Measurements from ENCODE around the gene CKB. TPM values are rescaled to one million over a fixed set of nuclear protein-coding genes. Genes with fewer than 3 reads are reported as not detected.

Gene CKB
- polyA plus RNA-seq, 1 donor (not counting 4 experiments of a cell fraction or from before 2014, with no cell fraction given), result 10.0 TPM

DNA sequence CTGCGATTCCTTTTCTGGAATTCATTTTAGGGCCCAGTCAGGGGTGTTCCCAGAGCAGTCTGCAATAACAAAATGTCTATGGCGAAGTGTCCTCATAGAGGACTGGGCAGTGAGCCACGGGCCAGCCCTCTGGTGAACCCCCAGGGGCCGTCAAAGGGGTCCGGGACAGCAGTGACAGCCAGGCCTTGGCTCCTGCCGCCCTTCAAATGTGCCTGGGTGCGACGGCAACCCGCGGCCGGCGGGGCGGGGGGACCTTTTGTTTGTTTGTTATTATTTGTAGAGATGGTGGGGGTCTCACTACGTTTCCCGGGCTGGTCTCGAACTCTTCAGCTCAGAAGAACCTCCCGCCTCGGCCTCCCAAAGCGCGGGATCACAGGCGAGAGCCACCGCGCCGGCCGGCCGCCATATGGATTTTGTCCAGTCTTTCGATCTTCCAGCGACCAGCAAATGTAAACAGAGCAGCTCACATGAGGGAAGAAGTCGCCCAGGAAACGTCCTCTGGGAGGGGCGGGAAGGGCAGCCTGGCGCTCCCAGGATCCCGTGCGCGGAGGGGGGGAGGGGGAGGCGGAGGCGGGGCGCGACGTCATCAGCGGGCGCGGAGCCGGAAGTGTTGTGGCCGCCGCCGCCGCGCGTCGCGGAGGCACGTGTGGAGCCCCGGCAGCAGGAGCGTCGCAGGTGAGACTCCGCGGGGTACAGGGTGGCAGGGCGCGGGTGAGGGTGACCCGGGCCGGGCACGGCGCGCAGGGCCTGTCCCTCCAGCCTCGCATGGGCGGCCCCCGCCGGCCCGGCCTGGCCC is 6.2 kb upstream of the CKB start, which contains the start of gene TRMT61A:
Gene TRMT61A, plus strand, starts transcription at position 610 of the 796 bp plus-strand sequence. CDS start 783 bp downstream, outside the sequence.
- FAIRE-seq (no peak), DNase-seq (ENCODE audit: low read depth, low spot score) (no peak)
- peaks cover 8 to 14% of the 10 kb centered on the region in 2 experiments for H3K36me3 ChIP-seq (ENCODE audit: control insufficient read depth in 2 of 2, extremely low read depth in 1 of 2, insufficient read depth in 2 of 2, low read length in 2 of 2)
- peak within 1 kb of the TSS; percentile 73 for H3K27ac ChIP-seq (ENCODE audit: control insufficient read depth, insufficient read depth, low read length)
- no peaks in the 10 kb centered on the region for H3K9me1 ChIP-seq (ENCODE audit: control insufficient read depth, extremely low read depth, insufficient read depth, low read length)
- H3K27me3 ChIP-seq (ENCODE audit: control insufficient read depth, extremely low read depth, insufficient read depth, low read length), result peaks cover under 1% of the 10 kb centered on the region
- peak within 1 kb of the TSS; percentile 94 for H3K4me2 ChIP-seq (ENCODE audit: control insufficient read depth, extremely low read depth, insufficient read depth, low read depth, low read length)
- peaks cover 32% of the 10 kb centered on the region for H3K79me2 ChIP-seq (ENCODE audit: control insufficient read depth, insufficient read depth, low read length)
- no peak for TF ChIP-seq EZH2 (IDR thresholded peaks at IDR 0.05; ENCODE audit: low read length)
- TF ChIP-seq, protein P1, sequence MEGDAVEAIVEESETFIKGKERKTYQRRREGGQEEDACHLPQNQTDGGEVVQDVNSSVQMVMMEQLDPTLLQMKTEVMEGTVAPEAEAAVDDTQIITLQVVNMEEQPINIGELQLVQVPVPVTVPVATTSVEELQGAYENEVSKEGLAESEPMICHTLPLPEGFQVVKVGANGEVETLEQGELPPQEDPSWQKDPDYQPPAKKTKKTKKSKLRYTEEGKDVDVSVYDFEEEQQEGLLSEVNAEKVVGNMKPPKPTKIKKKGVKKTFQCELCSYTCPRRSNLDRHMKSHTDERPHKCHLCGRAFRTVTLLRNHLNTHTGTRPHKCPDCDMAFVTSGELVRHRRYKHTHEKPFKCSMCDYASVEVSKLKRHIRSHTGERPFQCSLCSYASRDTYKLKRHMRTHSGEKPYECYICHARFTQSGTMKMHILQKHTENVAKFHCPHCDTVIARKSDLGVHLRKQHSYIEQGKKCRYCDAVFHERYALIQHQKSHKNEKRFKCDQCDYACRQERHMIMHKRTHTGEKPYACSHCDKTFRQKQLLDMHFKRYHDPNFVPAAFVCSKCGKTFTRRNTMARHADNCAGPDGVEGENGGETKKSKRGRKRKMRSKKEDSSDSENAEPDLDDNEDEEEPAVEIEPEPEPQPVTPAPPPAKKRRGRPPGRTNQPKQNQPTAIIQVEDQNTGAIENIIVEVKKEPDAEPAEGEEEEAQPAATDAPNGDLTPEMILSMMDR (optimal IDR thresholded peaks at IDR 0.05 in 1 of 3, IDR thresholded peaks at IDR 0.05 in 1 of 3, conservative IDR thresholded peaks at IDR 0.05 in 1 of 3; ENCODE audit: extremely low read depth in 1 of 3, insufficient read depth in 2 of 3, low read length in 3 of 3), result no peak
- peaks cover 28% of the 10 kb centered on the region for H3K4me1 ChIP-seq (ENCODE audit: control insufficient read depth, extremely low read depth, insufficient read depth, low read length)
- dilution Hi-C loops (cut with MboI; ENCODE audit: extremely low pct_ligation_motif_present, low sequenced_read_pairs), result no loop called here
- no peaks in the 10 kb centered on the region for H4K20me1 ChIP-seq (ENCODE audit: control insufficient read depth, extremely low read depth, insufficient read depth, low read length)
- peak within 1 kb of the TSS; percentile 86 for H3K9ac ChIP-seq (ENCODE audit: control insufficient read depth, extremely low read depth, insufficient read depth, low read length)
- H2AFZ ChIP-seq (ENCODE audit: control insufficient read depth, low read length), result peak within 1 kb of the TSS; percentile 64
- no peaks in the 10 kb centered on the region for H3K9me3 ChIP-seq (ENCODE audit: control insufficient read depth, low read depth, low read length)
- peak within 1 kb of the TSS; percentile 72 to 82 (median 79) for H3K4me3 ChIP-seq (ENCODE audit: control insufficient read depth in 2 of 3, extremely low read depth in 1 of 3, insufficient read depth in 2 of 3, low read depth in 1 of 3, low read length in 3 of 3)

DNA sequence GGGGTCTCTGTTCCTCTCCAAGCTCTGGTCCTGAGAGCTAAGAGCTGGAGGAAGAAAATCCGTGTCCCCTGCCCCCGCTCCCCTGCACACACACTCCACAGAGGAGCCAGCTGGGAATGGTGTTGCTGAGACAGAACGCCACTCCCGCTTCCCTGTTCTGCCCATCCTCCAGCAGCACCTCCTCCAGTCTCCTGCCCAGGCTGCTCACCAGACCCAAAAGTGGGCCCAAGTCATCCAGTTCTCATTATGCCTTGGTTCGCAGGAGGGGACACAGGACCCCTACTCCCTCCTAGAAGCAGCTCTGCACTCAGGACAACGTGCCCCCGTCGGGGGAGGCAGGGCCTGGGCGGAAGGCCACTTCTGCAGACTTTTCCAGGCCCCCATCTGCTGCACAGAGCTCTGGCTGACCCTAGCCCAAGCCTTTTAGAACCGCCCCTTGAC is 5.5 kb upstream of the CKB start:
- DNase-seq (ENCODE audit: low read depth, low spot score), result no peak
- Histone ChIP-seq H3K27me3 (ENCODE audit: control insufficient read depth, extremely low read depth, insufficient read depth, low read length) (peaks cover 7% of the 10 kb centered on the region), H3K9me1 (ENCODE audit: control insufficient read depth, extremely low read depth, insufficient read depth, low read length) (no peaks in the 10 kb centered on the region), H3K79me2 (ENCODE audit: control insufficient read depth, insufficient read depth, low read length) (peaks cover 32% of the 10 kb centered on the region), H3K4me3 (ENCODE audit: control insufficient read depth in 2 of 3, extremely low read depth in 1 of 3, insufficient read depth in 2 of 3, low read depth in 1 of 3, low read length in 3 of 3) (peak overlapping the region; percentile 71 to 82 (median 72)), H3K9ac (ENCODE audit: control insufficient read depth, extremely low read depth, insufficient read depth, low read length) (peak overlapping the region; percentile 86), H3K27ac (ENCODE audit: control insufficient read depth, insufficient read depth, low read length) (peak overlapping the region; percentile 73), H3K4me2 (ENCODE audit: control insufficient read depth, extremely low read depth, insufficient read depth, low read depth, low read length) (peak overlapping the region; percentile 92), H3K4me1 (ENCODE audit: control insufficient read depth, extremely low read depth, insufficient read depth, low read length) (peaks cover 28% of the 10 kb centered on the region), H3K9me3 (ENCODE audit: control insufficient read depth, low read depth, low read length) (no peaks in the 10 kb centered on the region), H2AFZ (ENCODE audit: control insufficient read depth, low read length) (no peak overlapping the region), H4K20me1 (ENCODE audit: control insufficient read depth, extremely low read depth, insufficient read depth, low read length) (no peaks in the 10 kb centered on the region), H3K36me3 (ENCODE audit: control insufficient read depth in 2 of 2, extremely low read depth in 1 of 2, insufficient read depth in 2 of 2, low read length in 2 of 2) (peaks cover 8 to 12% of the 10 kb centered on the region in 2 experiments)
- no peak for FAIRE-seq
- dilution Hi-C loops (cut with MboI; ENCODE audit: extremely low pct_ligation_motif_present, low sequenced_read_pairs), result no loop called here
- TF ChIP-seq, protein P1 (optimal IDR thresholded peaks at IDR 0.05 in 1 of 3, IDR thresholded peaks at IDR 0.05 in 1 of 3, conservative IDR thresholded peaks at IDR 0.05 in 1 of 3; ENCODE audit: extremely low read depth in 1 of 3, insufficient read depth in 2 of 3, low read length in 3 of 3), result no peak
- TF ChIP-seq EZH2 (IDR thresholded peaks at IDR 0.05; ENCODE audit: low read length), result no peak
